Testis (tissue), 2 donors: ENCODE measurements around the gene SMYD3.

ENCODE experiments used
- POLR2A ChIP-seq: fragments of 450-650 bp; IDR thresholded peaks from one replicate; pipeline ENCODE4 v1.6.1; 2017; ENCODE audit warnings: antibody characterized with exemption, mild to moderate bottlenecking, moderate library complexity
- TF ChIP-seq, protein P1 (sequence below), 3 experiments: fragments of 450-650 bp in 2 of 3; fragments of 200-600 bp in 1 of 3; sonication (generic) in 1 of 3; IDR thresholded peaks; one replicate each; pipeline ENCODE4 v1.5.1; 2016 to 2019; ENCODE audit warnings: antibody characterized with exemption in 3 of 3, mild to moderate bottlenecking in 2 of 3, moderate library complexity in 1 of 3

DNA sequence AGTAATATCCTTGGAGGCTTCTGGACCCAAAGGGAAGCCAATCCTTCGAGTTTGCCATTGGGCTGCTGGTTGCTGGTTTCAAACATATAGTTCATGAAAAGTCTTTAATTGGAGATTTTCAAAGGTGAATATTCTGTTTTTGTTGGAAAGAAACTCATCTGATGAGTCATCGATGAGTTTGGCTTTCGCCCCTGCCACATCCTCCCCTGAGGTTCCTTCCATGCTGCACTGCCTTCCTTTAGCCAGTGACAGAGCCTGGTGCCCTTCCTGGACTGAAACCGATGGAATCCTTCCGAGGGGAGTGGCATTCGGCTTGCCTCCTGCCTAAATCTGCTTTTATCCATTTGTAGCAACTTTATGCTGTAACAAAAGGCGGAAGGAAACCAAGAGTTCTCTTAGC, 802.3 kb downstream of the SMYD3 start:
- TF ChIP-seq, protein P1, sequence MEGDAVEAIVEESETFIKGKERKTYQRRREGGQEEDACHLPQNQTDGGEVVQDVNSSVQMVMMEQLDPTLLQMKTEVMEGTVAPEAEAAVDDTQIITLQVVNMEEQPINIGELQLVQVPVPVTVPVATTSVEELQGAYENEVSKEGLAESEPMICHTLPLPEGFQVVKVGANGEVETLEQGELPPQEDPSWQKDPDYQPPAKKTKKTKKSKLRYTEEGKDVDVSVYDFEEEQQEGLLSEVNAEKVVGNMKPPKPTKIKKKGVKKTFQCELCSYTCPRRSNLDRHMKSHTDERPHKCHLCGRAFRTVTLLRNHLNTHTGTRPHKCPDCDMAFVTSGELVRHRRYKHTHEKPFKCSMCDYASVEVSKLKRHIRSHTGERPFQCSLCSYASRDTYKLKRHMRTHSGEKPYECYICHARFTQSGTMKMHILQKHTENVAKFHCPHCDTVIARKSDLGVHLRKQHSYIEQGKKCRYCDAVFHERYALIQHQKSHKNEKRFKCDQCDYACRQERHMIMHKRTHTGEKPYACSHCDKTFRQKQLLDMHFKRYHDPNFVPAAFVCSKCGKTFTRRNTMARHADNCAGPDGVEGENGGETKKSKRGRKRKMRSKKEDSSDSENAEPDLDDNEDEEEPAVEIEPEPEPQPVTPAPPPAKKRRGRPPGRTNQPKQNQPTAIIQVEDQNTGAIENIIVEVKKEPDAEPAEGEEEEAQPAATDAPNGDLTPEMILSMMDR (IDR thresholded peaks at IDR 0.05): no peak
- no peak for TF ChIP-seq POLR2A
